ENCODE results near the gene SCUBE3. TPM values are rescaled to one million over a fixed set of nuclear protein-coding genes. Genes with fewer than 3 reads are reported as not detected.

Gene SCUBE3
- total RNA-seq, 2 donors from 2014 or later, result 2.0 to 3.4 TPM

DNA sequence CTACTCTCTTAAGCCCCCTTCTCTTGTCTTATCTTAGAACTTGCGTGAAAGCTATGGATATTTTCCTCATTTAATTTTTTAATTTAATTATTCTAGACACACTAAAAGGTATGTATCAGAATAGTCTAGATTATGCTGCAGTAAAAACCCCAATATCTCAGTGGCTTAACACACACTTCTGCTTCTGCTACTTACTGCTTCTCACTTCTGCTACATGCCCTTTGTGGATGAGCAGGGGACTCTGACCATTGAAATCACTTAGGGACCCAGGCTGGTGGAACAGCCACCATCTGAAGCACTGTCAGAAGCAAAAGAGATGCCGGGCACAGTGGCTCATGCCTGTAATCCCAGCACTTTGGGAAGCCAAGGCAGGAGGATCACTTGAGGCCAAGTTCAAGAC, 27.2 kb upstream of the SCUBE3 start:
- Histone ChIP-seq H3K36me3 (no peaks in the 10 kb centered on the region), H3K27ac (no peak overlapping the region), H3K9me3 (no peaks in the 10 kb centered on the region), H3K4me3 (no peak overlapping the region), H3K27me3 (replicated peaks; ENCODE audit: insufficient read depth) (no peaks in the 10 kb centered on the region), H3K4me1 (replicated peaks) (no peaks in the 10 kb centered on the region)
- 93% methylated on average over 2 of the region's 2 CpGs for WGBS
- DNase-seq (ENCODE audit: low spot score), result no peak
- no peak for TF ChIP-seq POLR2AphosphoS5 (IDR thresholded peaks at IDR 0.05)
- TF ChIP-seq POLR2A (IDR thresholded peaks at IDR 0.05), result no peak
- TF ChIP-seq CTCF (IDR thresholded peaks at IDR 0.05), result no peak
- intact Hi-C loops (cut with DNase I), result no loop called here

DNA sequence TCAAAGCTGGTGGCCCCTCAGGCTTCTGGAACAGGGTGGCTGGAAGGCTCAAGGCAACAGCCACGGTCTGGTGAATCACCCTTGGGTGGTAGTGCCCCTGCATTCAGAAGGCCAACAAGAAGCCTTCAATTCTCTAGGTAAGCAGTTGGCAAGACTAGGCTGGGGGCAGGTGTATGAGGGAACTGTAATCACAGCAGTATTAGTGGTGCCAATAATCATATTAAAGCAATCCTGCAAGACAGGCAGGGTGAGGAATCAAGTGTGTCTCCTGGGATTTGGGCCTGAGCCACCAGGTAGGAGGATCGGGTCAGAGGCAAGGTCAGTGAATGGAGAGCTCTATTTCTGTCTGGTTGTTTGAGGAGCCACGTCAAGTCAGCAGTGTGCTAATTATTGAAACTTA, 24.9 kb upstream of the SCUBE3 start:
- H3K36me3 ChIP-seq, result no peaks in the 10 kb centered on the region
- intact Hi-C loops (cut with DNase I), result no loop called here
- H3K27ac ChIP-seq, result no peak overlapping the region
- no peak for DNase-seq (ENCODE audit: low spot score)
- H3K9me3 ChIP-seq, result no peaks in the 10 kb centered on the region
- 87% methylated on average over 3 of the region's 3 CpGs for WGBS
- no peaks in the 10 kb centered on the region for H3K4me1 ChIP-seq (replicated peaks)
- no peak for TF ChIP-seq CTCF (IDR thresholded peaks at IDR 0.05)
- no peak for TF ChIP-seq POLR2A (IDR thresholded peaks at IDR 0.05)
- TF ChIP-seq POLR2AphosphoS5 (IDR thresholded peaks at IDR 0.05), result no peak
- H3K27me3 ChIP-seq (replicated peaks; ENCODE audit: insufficient read depth), result no peaks in the 10 kb centered on the region
- no peak overlapping the region for H3K4me3 ChIP-seq

DNA sequence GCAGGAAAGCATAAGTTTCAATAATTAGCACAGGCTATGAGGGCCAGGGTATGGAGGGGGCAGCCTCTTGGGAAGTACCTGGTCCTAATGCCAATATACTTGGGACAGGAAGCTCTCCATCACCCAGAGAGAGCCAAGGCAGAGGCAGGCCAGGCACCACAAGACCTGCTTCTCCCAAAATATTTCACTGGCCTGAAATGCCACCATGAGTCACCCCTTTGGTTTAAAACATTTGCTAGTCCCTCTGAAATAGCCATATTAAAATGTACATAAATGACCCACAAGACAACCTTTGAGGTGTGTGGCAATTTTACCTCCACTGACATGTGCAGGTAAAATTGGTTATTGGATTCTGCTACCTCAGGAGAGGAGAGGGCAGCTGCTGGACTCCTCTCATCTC, 23.4 kb upstream of the SCUBE3 start:
- no peaks in the 10 kb centered on the region for H3K36me3 ChIP-seq
- no peaks in the 10 kb centered on the region for H3K27me3 ChIP-seq (replicated peaks; ENCODE audit: insufficient read depth)
- intact Hi-C loops (cut with DNase I), result no loop called here
- H3K9me3 ChIP-seq, result no peaks in the 10 kb centered on the region
- no peak overlapping the region for H3K27ac ChIP-seq
- no peak for DNase-seq (ENCODE audit: low spot score)
- H3K4me3 ChIP-seq, result no peak overlapping the region
- H3K4me1 ChIP-seq (replicated peaks), result no peaks in the 10 kb centered on the region
- TF ChIP-seq POLR2A (IDR thresholded peaks at IDR 0.05) (no peak), POLR2AphosphoS5 (IDR thresholded peaks at IDR 0.05) (no peak), CTCF (IDR thresholded peaks at IDR 0.05) (no peak)

GRCh38 chr6:35191889-35192288, 21.9 kb upstream of the SCUBE3 start:
- H3K9me3 ChIP-seq, result no peaks in the 10 kb centered on the region
- no peak overlapping the region for H3K4me3 ChIP-seq
- intact Hi-C loops (cut with DNase I), result no loop called here
- DNase-seq (ENCODE audit: low spot score), result no peak
- no peaks in the 10 kb centered on the region for H3K36me3 ChIP-seq
- no peaks in the 10 kb centered on the region for H3K27me3 ChIP-seq (replicated peaks; ENCODE audit: insufficient read depth)
- TF ChIP-seq CTCF (IDR thresholded peaks at IDR 0.05) (no peak), POLR2AphosphoS5 (IDR thresholded peaks at IDR 0.05) (no peak), POLR2A (IDR thresholded peaks at IDR 0.05) (no peak)
- WGBS, result 90% methylated on average over 11 of the region's 11 CpGs
- no peak overlapping the region for H3K27ac ChIP-seq
- no peaks in the 10 kb centered on the region for H3K4me1 ChIP-seq (replicated peaks)

- Histone ChIP-seq H3K9me3 (no peaks in the 10 kb centered on the region), H3K4me3 (no peak overlapping the region), H3K4me1 (replicated peaks) (no peaks in the 10 kb centered on the region), H3K27me3 (replicated peaks; ENCODE audit: insufficient read depth) (no peaks in the 10 kb centered on the region), H3K36me3 (no peaks in the 10 kb centered on the region), H3K27ac (no peak overlapping the region)
- WGBS, result 80% methylated on average over 9 of the region's 9 CpGs
- intact Hi-C loops (cut with DNase I), result no loop called here
- DNase-seq (ENCODE audit: low spot score), result no peak
- no peak for TF ChIP-seq POLR2A (IDR thresholded peaks at IDR 0.05)
- no peak for TF ChIP-seq POLR2AphosphoS5 (IDR thresholded peaks at IDR 0.05)
- TF ChIP-seq CTCF (IDR thresholded peaks at IDR 0.05), result no peak
Measured at GRCh38 chr6:35192301-35192860, 21.4 kb upstream of the SCUBE3 start.

Data from prostate gland (tissue), 2 donors.